Measurements from ENCODE around the gene GAS5. TPM values are rescaled to one million over a fixed set of nuclear protein-coding genes. Genes with fewer than 3 reads are reported as not detected.

GAS5 gene
- total RNA-seq: 100 to 1,000 TPM; 646 to 717 TPM

GRCh38 chr1:173867753-173868265 is at the start of gene GAS5:
Gene GAS5, minus strand, starts transcription at chr1:173867989.
- Mint-ChIP-seq H3K27me3 (no peaks in the 10 kb centered on the region), H3K4me3 (peak within 1 kb of the TSS; percentile 88), H3K4me1 (peaks cover 38% of the 10 kb centered on the region), H3K27ac (peak within 1 kb of the TSS; percentile 93), H3K36me3 (ENCODE audit: low read depth) (peaks cover 72% of the 10 kb centered on the region), H3K9me3 (no peaks in the 10 kb centered on the region)
- ATAC-seq (replicated peaks): peak; percentile 83

GRCh38 chr1:173917149-173917548 is 49.4 kb upstream of the GAS5 start, which contains the start of gene SERPINC1:
Gene SERPINC1, minus strand, starts transcription at chr1:173917327. Its CDS starts 68 bp downstream, at chr1:173917259.
- H3K4me1 Mint-ChIP-seq: no peaks in the 10 kb centered on the region
- no peaks in the 10 kb centered on the region for H3K9me3 Mint-ChIP-seq
- peak within 1 kb of the TSS; percentile 39 for H3K27ac Mint-ChIP-seq
- ATAC-seq (replicated peaks): no peak
- no peaks in the 10 kb centered on the region for H3K27me3 Mint-ChIP-seq
- no peak within 1 kb of the TSS for H3K4me3 Mint-ChIP-seq
- no peaks in the 10 kb centered on the region for H3K36me3 Mint-ChIP-seq (ENCODE audit: low read depth)

GRCh38 chr1:173916667-173917066 is 48.9 kb upstream of the GAS5 start:
- Mint-ChIP-seq H3K27me3 (no peaks in the 10 kb centered on the region), H3K27ac (no peak overlapping the region), H3K36me3 (ENCODE audit: low read depth) (no peaks in the 10 kb centered on the region), H3K4me1 (no peaks in the 10 kb centered on the region), H3K4me3 (no peak overlapping the region), H3K9me3 (no peaks in the 10 kb centered on the region)
- ATAC-seq (replicated peaks): no peak

GRCh38 chr1:173915596-173915995 is 47.8 kb upstream of the GAS5 start:
- Mint-ChIP-seq H3K27ac (no peak overlapping the region), H3K4me1 (no peaks in the 10 kb centered on the region), H3K36me3 (ENCODE audit: low read depth) (no peaks in the 10 kb centered on the region), H3K27me3 (no peaks in the 10 kb centered on the region), H3K9me3 (no peaks in the 10 kb centered on the region), H3K4me3 (no peak overlapping the region)
- ATAC-seq (replicated peaks): no peak

GRCh38 chr1:173914366-173914871 is 46.6 kb upstream of the GAS5 start:
- ATAC-seq (replicated peaks): peak; percentile 56
- Mint-ChIP-seq H3K27ac (no peak overlapping the region), H3K27me3 (no peaks in the 10 kb centered on the region), H3K36me3 (ENCODE audit: low read depth) (no peaks in the 10 kb centered on the region), H3K4me1 (no peaks in the 10 kb centered on the region), H3K9me3 (no peaks in the 10 kb centered on the region), H3K4me3 (no peak overlapping the region)

GRCh38 chr1:173913111-173913510 is 45.3 kb upstream of the GAS5 start:
- Mint-ChIP-seq H3K4me1 (no peaks in the 10 kb centered on the region), H3K9me3 (no peaks in the 10 kb centered on the region), H3K27me3 (no peaks in the 10 kb centered on the region), H3K4me3 (no peak overlapping the region), H3K27ac (no peak overlapping the region), H3K36me3 (ENCODE audit: low read depth) (no peaks in the 10 kb centered on the region)
- no peak for ATAC-seq (replicated peaks)

GRCh38 chr1:173903827-173904531 is 36.2 kb upstream of the GAS5 start:
- H3K36me3 Mint-ChIP-seq (ENCODE audit: low read depth): peaks cover 6% of the 10 kb centered on the region
- no peak overlapping the region for H3K4me3 Mint-ChIP-seq
- H3K4me1 Mint-ChIP-seq: peaks cover 7% of the 10 kb centered on the region
- no peaks in the 10 kb centered on the region for H3K27me3 Mint-ChIP-seq
- no peak for ATAC-seq (replicated peaks)
- no peak overlapping the region for H3K27ac Mint-ChIP-seq
- no peaks in the 10 kb centered on the region for H3K9me3 Mint-ChIP-seq

- no peaks in the 10 kb centered on the region for H3K27me3 Mint-ChIP-seq
- peaks cover 6% of the 10 kb centered on the region for H3K36me3 Mint-ChIP-seq (ENCODE audit: low read depth)
- no peak overlapping the region for H3K27ac Mint-ChIP-seq
- no peaks in the 10 kb centered on the region for H3K9me3 Mint-ChIP-seq
- ATAC-seq (replicated peaks): no peak
- H3K4me3 Mint-ChIP-seq: no peak overlapping the region
- H3K4me1 Mint-ChIP-seq: peaks cover 7% of the 10 kb centered on the region
Measured at GRCh38 chr1:173900992-173901391, 33.2 kb upstream of the GAS5 start.

- H3K4me3 Mint-ChIP-seq: no peak overlapping the region
- ATAC-seq (replicated peaks): peak; percentile 37
- H3K27ac Mint-ChIP-seq: no peak overlapping the region
- no peaks in the 10 kb centered on the region for H3K9me3 Mint-ChIP-seq
- peaks cover 7% of the 10 kb centered on the region for H3K4me1 Mint-ChIP-seq
- peaks cover 6% of the 10 kb centered on the region for H3K36me3 Mint-ChIP-seq (ENCODE audit: low read depth)
- H3K27me3 Mint-ChIP-seq: no peaks in the 10 kb centered on the region
Measured at GRCh38 chr1:173900427-173900826, 32.6 kb upstream of the GAS5 start.

- no peaks in the 10 kb centered on the region for H3K4me1 Mint-ChIP-seq
- H3K9me3 Mint-ChIP-seq: no peaks in the 10 kb centered on the region
- ATAC-seq (replicated peaks): no peak
- H3K4me3 Mint-ChIP-seq: no peak overlapping the region
- H3K36me3 Mint-ChIP-seq (ENCODE audit: low read depth): peaks cover 21% of the 10 kb centered on the region
- no peak overlapping the region for H3K27ac Mint-ChIP-seq
- no peaks in the 10 kb centered on the region for H3K27me3 Mint-ChIP-seq
Measured at GRCh38 chr1:173894189-173894588, 26.4 kb upstream of the GAS5 start.

- Mint-ChIP-seq H3K27me3 (no peaks in the 10 kb centered on the region), H3K4me1 (no peaks in the 10 kb centered on the region), H3K27ac (no peak overlapping the region), H3K36me3 (ENCODE audit: low read depth) (peaks cover 21% of the 10 kb centered on the region), H3K4me3 (no peak overlapping the region), H3K9me3 (no peaks in the 10 kb centered on the region)
- no peak for ATAC-seq (replicated peaks)
Measured at GRCh38 chr1:173893611-173894010, 25.8 kb upstream of the GAS5 start.

GRCh38 chr1:173889885-173890284 is 22.1 kb upstream of the GAS5 start:
- H3K36me3 Mint-ChIP-seq (ENCODE audit: low read depth): peaks cover 55% of the 10 kb centered on the region
- no peaks in the 10 kb centered on the region for H3K9me3 Mint-ChIP-seq
- ATAC-seq (replicated peaks): no peak
- no peak overlapping the region for H3K27ac Mint-ChIP-seq
- H3K4me1 Mint-ChIP-seq: peaks cover 6% of the 10 kb centered on the region
- H3K4me3 Mint-ChIP-seq: no peak overlapping the region
- no peaks in the 10 kb centered on the region for H3K27me3 Mint-ChIP-seq

GRCh38 chr1:173888749-173889148 is 21.0 kb upstream of the GAS5 start:
- Mint-ChIP-seq H3K4me3 (no peak overlapping the region), H3K27me3 (no peaks in the 10 kb centered on the region), H3K9me3 (no peaks in the 10 kb centered on the region), H3K36me3 (ENCODE audit: low read depth) (peaks cover 57% of the 10 kb centered on the region), H3K4me1 (peaks cover 6% of the 10 kb centered on the region), H3K27ac (no peak overlapping the region)
- ATAC-seq (replicated peaks): no peak

- Mint-ChIP-seq H3K4me3 (no peak overlapping the region), H3K36me3 (ENCODE audit: low read depth) (peaks cover 57% of the 10 kb centered on the region), H3K27me3 (no peaks in the 10 kb centered on the region), H3K4me1 (peaks cover 6% of the 10 kb centered on the region), H3K9me3 (no peaks in the 10 kb centered on the region), H3K27ac (no peak overlapping the region)
- ATAC-seq (replicated peaks): peak; percentile 42
Measured at GRCh38 chr1:173887627-173888026, 19.8 kb upstream of the GAS5 start.

All from activated T-helper 17 cell treated with anti-CD3 and anti-CD28 coated beads, Interleukin-2, amount 50 U/mL, for 72 hours (primary cell).